WTC11 (cell line): Measurements from ENCODE around the gene ALDH16A1. TPM values are rescaled to one million over a fixed set of nuclear protein-coding genes. Genes with fewer than 3 reads are reported as not detected.

Source experiments
- ATAC-seq: fragments of 200-7000 bp; cut with Tn5 transposase; 2 replicates; pipeline ENCODE4 v1.10.0; 2021; ENCODE audit warnings: mild to moderate bottlenecking, moderate library complexity
- CTCF ChIA-PET: fragments of 300-600 bp; sonication (Branson Sonifier 250); formaldehyde crosslinking; loops from one replicate; lab custom pipeline; 2021; ENCODE audit warnings: antibody characterized with exemption; lab: Charles Lee
- POLR2A ChIA-PET: fragments of 350-600 bp; sonication (Branson Sonifier 250); formaldehyde crosslinking; loops from one replicate; lab custom pipeline; 2021; ENCODE audit warnings: antibody characterized with exemption; lab: Charles Lee
- DNase-seq: peaks from one replicate; pipeline ENCODE4 v3.0.0; 2021; ENCODE audit warnings: low spot score
- H3K27ac Mint-ChIP-seq: 2 replicates; pipeline ENCODE4 v1.8.0; 2021; ENCODE audit warnings: mixed read lengths
- H3K27me3 Mint-ChIP-seq: 2 replicates; pipeline ENCODE4 v1.8.0; 2021; ENCODE audit warnings: low read depth, mild to moderate bottlenecking, moderate library complexity, mixed read lengths
- H3K36me3 Mint-ChIP-seq: 2 replicates; pipeline ENCODE4 v1.8.0; 2021; ENCODE audit warnings: mixed read lengths
- H3K4me1 Mint-ChIP-seq: 2 replicates; pipeline ENCODE4 v1.8.0; 2022; ENCODE audit warnings: mixed read lengths
- H3K4me3 Mint-ChIP-seq: 2 replicates; pipeline ENCODE4 v1.8.0; 2021; ENCODE audit warnings: mild to moderate bottlenecking, moderate library complexity, mixed read lengths
- H3K9me3 Mint-ChIP-seq: 2 replicates; pipeline ENCODE4 v1.8.0; 2021; ENCODE audit warnings: mixed read lengths
- ATF6 ChIP-seq: sonication (generic); formaldehyde crosslinking; IDR thresholded peaks from 2 replicates; pipeline ENCODE4 v1.8.1; 2023; ENCODE audit warnings: mild to moderate bottlenecking, missing genetic modification reagents
- CBFB ChIP-seq: sonication (generic); formaldehyde crosslinking; IDR thresholded peaks from 2 replicates; pipeline ENCODE4 v1.8.1; 2022; ENCODE audit warnings: mild to moderate bottlenecking, low read depth, missing genetic modification reagents
- EMX1 ChIP-seq: fragments of 250-450 bp; sonication (Bioruptor Pico); IDR thresholded peaks from 2 replicates; pipeline ENCODE4 v1.8.0; 2021; ENCODE audit warnings: mild to moderate bottlenecking
- FOXP1 ChIP-seq: sonication (generic); formaldehyde crosslinking; IDR thresholded peaks from 2 replicates; pipeline ENCODE4 v1.8.0; 2022; ENCODE audit warnings: missing genetic modification reagents, mild to moderate bottlenecking, moderate library complexity, borderline replicate concordance
- GTF2I ChIP-seq: fragments of 250-450 bp; sonication (Bioruptor Pico); conservative IDR thresholded peaks from 2 replicates; pipeline ENCODE4 v1.4.0; 2021; ENCODE audit warnings: mild to moderate bottlenecking
- HMGA2 ChIP-seq: fragments of 250-450 bp; sonication (Bioruptor Pico); IDR thresholded peaks from 2 replicates; pipeline ENCODE4 v1.4.0; 2021; ENCODE audit warnings: mild to moderate bottlenecking, moderate library complexity
- MXD4 ChIP-seq: fragments of 250-450 bp; sonication (Bioruptor Pico); IDR thresholded peaks from 2 replicates; pipeline ENCODE4 v1.8.0; 2021; ENCODE audit warnings: mild to moderate bottlenecking, moderate library complexity, borderline replicate concordance
- NFE2L1 ChIP-seq: sonication (generic); formaldehyde crosslinking; IDR thresholded peaks from 2 replicates; pipeline ENCODE4 v1.8.1; 2023; ENCODE audit warnings: missing genetic modification reagents
- PREB ChIP-seq: sonication (generic); formaldehyde crosslinking; IDR thresholded peaks from 2 replicates; pipeline ENCODE4 v1.8.1; 2022; ENCODE audit warnings: mild to moderate bottlenecking, missing genetic modification reagents, moderate library complexity, borderline replicate concordance
- PRRX2 ChIP-seq: fragments of 250-450 bp; sonication (Bioruptor Pico); IDR thresholded peaks from 2 replicates; pipeline ENCODE4 v1.8.0; 2021; ENCODE audit warnings: mild to moderate bottlenecking
- SOX15 ChIP-seq: fragments of 250-450 bp; sonication (Bioruptor Pico); IDR thresholded peaks from 2 replicates; pipeline ENCODE4 v1.9.0; 2021; ENCODE audit warnings: mild to moderate bottlenecking
- TCF7 ChIP-seq: sonication (generic); formaldehyde crosslinking; IDR thresholded peaks from 2 replicates; pipeline ENCODE4 v1.8.0; 2022; ENCODE audit warnings: mild to moderate bottlenecking, low read depth, missing genetic modification reagents, moderate library complexity
- TEAD1 ChIP-seq: sonication (generic); formaldehyde crosslinking; IDR thresholded peaks from 2 replicates; pipeline ENCODE4 v1.8.0; 2022; ENCODE audit warnings: mild to moderate bottlenecking, missing genetic modification reagents
- ZNF121 ChIP-seq: sonication (generic); formaldehyde crosslinking; IDR thresholded peaks from 2 replicates; pipeline ENCODE4 v1.8.0; 2023; ENCODE audit warnings: missing genetic modification reagents
- ZNF423 ChIP-seq: fragments of 250-450 bp; sonication (Bioruptor Pico); IDR thresholded peaks from 2 replicates; pipeline ENCODE4 v2.1.2; 2022; ENCODE audit warnings: mild to moderate bottlenecking, moderate library complexity
- total RNA-seq: library from RNA; stranded (reverse); gene quantifications from 3 replicates; pipeline ENCODE4 v1.2.3, GENCODE V29; 2021
- TF ChIP-seq, protein P1 (sequence below): sonication (generic); formaldehyde crosslinking; conservative IDR thresholded peaks from 2 replicates; pipeline ENCODE4 v1.8.1; 2023; ENCODE audit warnings: mild to moderate bottlenecking, low read depth, missing genetic modification reagents, moderate library complexity
- TF ChIP-seq, protein P2 (sequence below): sonication (generic); formaldehyde crosslinking; IDR thresholded peaks from 2 replicates; pipeline ENCODE4 v1.8.1; 2023; ENCODE audit warnings: mild to moderate bottlenecking, missing genetic modification reagents, borderline replicate concordance
- TF ChIP-seq, protein P3 (sequence below): fragments of 250-450 bp; sonication (Bioruptor Pico); IDR thresholded peaks from 2 replicates; pipeline ENCODE4 v2.1.2; 2022; ENCODE audit warnings: mild to moderate bottlenecking, moderate library complexity
- TF ChIP-seq, protein P4 (sequence below): sonication (generic); formaldehyde crosslinking; IDR thresholded peaks from 2 replicates; pipeline ENCODE4 v1.8.1; 2022; ENCODE audit warnings: mild to moderate bottlenecking, moderate library complexity, missing genetic modification reagents

ALDH16A1 gene
- total RNA-seq, 1 experiment from 2014 or later: 44.3 TPM

DNA sequence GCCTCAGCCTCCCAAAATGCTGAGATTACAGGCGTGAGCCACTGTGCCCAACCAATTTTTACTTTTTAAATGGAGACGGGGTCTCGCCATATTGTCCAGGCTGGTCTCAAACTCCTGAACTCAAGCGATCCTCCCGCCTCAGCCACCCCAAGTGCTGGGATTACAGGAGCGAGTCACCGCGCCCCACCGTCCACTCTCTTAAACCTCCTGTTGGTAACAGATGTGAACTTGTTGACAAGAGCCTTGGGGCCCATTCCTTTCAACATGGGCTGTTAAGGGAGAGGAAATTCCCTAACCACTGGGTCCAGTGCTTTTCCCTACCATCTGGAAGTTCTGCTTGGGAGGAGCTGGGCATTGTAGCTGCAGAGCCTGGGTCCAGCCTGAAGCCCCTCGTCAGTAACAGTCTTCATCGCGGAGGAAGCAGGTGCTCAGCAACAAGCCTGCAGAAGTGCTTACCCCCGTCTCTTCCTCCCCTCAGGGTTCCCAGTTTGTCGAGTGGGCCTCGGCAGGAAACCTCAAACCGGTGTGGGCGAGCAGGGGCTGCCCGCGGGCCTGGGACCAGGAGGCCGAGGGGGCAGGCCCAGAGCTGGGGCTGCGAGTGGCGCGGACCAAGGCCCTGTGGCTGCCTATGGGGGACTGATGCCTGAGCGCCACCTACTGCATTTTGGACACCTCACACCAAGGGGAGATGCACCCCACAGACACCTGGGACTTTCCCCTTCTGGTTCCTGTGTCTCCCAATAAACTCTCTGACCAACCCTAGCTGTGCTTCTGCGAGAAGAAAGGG is 17.0 kb downstream of the ALDH16A1 start:
- Mint-ChIP-seq H3K36me3 (peaks cover 2% of the 10 kb centered on the region; the same call in 1 of the 2 replicates), H3K27me3 (peaks cover 7% of the 10 kb centered on the region; the same call in 1 of the 2 replicates), H3K4me3 (no peak overlapping the region), H3K9me3 (no peaks in the 10 kb centered on the region), H3K4me1 (peaks cover 7% of the 10 kb centered on the region)
- CTCF ChIA-PET: interaction anchor here (0.6 to 2.0 kb wide), 7 partner anchors 13 to 142 kb away, joined by 3 to 7 read pairs (median 5); partner anchors contain the start of gene ALDH16A1
- DNase-seq: no peak
- POLR2A ChIA-PET: no interaction called here
- TF ChIP-seq GTF2I (CRISPR knock-in tag) (peak; percentile 77), SOX15 (CRISPR knock-in tag) (no peak), TCF7 (no peak), PREB (CRISPR knock-in tag) (no peak), NFE2L1 (CRISPR knock-in tag) (no peak), FOXP1 (CRISPR knock-in tag) (0 out of 2 replicates have a peak, but pooled peaks have one; percentile 29), CBFB (no peak)
- TF ChIP-seq, protein P1, sequence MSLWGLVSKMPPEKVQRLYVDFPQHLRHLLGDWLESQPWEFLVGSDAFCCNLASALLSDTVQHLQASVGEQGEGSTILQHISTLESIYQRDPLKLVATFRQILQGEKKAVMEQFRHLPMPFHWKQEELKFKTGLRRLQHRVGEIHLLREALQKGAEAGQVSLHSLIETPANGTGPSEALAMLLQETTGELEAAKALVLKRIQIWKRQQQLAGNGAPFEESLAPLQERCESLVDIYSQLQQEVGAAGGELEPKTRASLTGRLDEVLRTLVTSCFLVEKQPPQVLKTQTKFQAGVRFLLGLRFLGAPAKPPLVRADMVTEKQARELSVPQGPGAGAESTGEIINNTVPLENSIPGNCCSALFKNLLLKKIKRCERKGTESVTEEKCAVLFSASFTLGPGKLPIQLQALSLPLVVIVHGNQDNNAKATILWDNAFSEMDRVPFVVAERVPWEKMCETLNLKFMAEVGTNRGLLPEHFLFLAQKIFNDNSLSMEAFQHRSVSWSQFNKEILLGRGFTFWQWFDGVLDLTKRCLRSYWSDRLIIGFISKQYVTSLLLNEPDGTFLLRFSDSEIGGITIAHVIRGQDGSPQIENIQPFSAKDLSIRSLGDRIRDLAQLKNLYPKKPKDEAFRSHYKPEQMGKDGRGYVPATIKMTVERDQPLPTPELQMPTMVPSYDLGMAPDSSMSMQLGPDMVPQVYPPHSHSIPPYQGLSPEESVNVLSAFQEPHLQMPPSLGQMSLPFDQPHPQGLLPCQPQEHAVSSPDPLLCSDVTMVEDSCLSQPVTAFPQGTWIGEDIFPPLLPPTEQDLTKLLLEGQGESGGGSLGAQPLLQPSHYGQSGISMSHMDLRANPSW (CRISPR knock-in tag): no peak
- TF ChIP-seq, all 79 proteins: peak for 2
- ATAC-seq: 0 out of 2 replicates have a peak, but pooled peaks have one; percentile 5
- no peak overlapping the region for H3K27ac Mint-ChIP-seq

DNA sequence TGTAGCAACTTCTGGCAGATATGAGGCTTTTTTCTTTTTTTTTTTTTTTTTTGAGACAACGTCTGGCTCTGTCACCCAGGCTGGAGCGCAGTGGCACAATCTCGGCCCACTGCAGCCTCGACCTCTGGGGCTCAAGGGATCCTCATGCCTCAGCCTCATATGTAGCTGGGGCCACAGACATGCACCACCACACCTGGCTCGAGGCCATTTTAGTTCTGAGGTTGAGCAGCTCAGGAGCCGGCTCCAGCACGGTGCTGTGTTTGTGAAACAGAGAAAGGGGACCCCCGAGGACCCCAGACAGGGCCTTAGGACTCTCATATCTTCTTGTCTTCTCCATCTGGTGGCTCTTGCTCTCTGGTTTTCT is 17.6 kb downstream of the ALDH16A1 start:
- H3K4me1 Mint-ChIP-seq: peaks cover 7% of the 10 kb centered on the region
- POLR2A ChIA-PET: no interaction called here
- DNase-seq: no peak
- H3K36me3 Mint-ChIP-seq: peaks cover 2% of the 10 kb centered on the region; the same call in 1 of the 2 replicates
- H3K9me3 Mint-ChIP-seq: no peaks in the 10 kb centered on the region
- ATAC-seq: no peak
- H3K27me3 Mint-ChIP-seq: peaks cover 12% of the 10 kb centered on the region
- CTCF ChIA-PET: interaction anchor here (0.6 to 2.0 kb wide), 4 partner anchors 14 to 79 kb away, joined by 3 to 6 read pairs (median 3); partner anchors contain the start of gene ALDH16A1
- no peak overlapping the region for H3K4me3 Mint-ChIP-seq
- no peak overlapping the region for H3K27ac Mint-ChIP-seq
- TF ChIP-seq ZNF423 (no peak), HMGA2 (CRISPR knock-in tag) (no peak), CBFB (no peak), MXD4 (CRISPR knock-in tag) (no peak), EMX1 (CRISPR knock-in tag) (no peak), TEAD1 (no peak), ATF6 (CRISPR knock-in tag) (no peak), ZNF121 (CRISPR knock-in tag) (no peak), PRRX2 (CRISPR knock-in tag) (no peak)
- TF ChIP-seq, protein P2, sequence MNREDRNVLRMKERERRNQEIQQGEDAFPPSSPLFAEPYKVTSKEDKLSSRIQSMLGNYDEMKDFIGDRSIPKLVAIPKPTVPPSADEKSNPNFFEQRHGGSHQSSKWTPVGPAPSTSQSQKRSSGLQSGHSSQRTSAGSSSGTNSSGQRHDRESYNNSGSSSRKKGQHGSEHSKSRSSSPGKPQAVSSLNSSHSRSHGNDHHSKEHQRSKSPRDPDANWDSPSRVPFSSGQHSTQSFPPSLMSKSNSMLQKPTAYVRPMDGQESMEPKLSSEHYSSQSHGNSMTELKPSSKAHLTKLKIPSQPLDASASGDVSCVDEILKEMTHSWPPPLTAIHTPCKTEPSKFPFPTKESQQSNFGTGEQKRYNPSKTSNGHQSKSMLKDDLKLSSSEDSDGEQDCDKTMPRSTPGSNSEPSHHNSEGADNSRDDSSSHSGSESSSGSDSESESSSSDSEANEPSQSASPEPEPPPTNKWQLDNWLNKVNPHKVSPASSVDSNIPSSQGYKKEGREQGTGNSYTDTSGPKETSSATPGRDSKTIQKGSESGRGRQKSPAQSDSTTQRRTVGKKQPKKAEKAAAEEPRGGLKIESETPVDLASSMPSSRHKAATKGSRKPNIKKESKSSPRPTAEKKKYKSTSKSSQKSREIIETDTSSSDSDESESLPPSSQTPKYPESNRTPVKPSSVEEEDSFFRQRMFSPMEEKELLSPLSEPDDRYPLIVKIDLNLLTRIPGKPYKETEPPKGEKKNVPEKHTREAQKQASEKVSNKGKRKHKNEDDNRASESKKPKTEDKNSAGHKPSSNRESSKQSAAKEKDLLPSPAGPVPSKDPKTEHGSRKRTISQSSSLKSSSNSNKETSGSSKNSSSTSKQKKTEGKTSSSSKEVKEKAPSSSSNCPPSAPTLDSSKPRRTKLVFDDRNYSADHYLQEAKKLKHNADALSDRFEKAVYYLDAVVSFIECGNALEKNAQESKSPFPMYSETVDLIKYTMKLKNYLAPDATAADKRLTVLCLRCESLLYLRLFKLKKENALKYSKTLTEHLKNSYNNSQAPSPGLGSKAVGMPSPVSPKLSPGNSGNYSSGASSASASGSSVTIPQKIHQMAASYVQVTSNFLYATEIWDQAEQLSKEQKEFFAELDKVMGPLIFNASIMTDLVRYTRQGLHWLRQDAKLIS (CRISPR knock-in tag): no peak
- TF ChIP-seq, protein P1 (CRISPR knock-in tag): no peak
- TF ChIP-seq, protein P3, sequence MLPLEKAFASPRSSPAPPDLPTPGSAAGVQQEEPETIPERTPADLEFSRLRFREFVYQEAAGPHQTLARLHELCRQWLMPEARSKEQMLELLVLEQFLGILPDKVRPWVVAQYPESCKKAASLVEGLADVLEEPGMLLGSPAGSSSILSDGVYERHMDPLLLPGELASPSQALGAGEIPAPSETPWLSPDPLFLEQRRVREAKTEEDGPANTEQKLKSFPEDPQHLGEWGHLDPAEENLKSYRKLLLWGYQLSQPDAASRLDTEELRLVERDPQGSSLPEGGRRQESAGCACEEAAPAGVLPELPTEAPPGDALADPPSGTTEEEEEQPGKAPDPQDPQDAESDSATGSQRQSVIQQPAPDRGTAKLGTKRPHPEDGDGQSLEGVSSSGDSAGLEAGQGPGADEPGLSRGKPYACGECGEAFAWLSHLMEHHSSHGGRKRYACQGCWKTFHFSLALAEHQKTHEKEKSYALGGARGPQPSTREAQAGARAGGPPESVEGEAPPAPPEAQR: no peak
- TF ChIP-seq, protein P4, sequence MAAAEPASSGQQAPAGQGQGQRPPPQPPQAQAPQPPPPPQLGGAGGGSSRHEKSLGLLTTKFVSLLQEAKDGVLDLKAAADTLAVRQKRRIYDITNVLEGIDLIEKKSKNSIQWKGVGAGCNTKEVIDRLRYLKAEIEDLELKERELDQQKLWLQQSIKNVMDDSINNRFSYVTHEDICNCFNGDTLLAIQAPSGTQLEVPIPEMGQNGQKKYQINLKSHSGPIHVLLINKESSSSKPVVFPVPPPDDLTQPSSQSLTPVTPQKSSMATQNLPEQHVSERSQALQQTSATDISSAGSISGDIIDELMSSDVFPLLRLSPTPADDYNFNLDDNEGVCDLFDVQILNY: no peak
